ENCODE measurements around the gene DNALI1. TPM values are rescaled to one million over a fixed set of nuclear protein-coding genes. Genes with fewer than 3 reads are reported as not detected.
"Not testable (repeated sequence)": the region's sequence is repeated elsewhere in the genome, so short reads cannot be mapped to it uniquely, and the experiment has no call there.

DNALI1 gene
- total RNA-seq, 1 donor from 2014 or later, result 2.2 TPM

- Histone ChIP-seq H3K4me3 (no peak overlapping the region), H3K36me3 (peaks cover 48 to 49% of the 10 kb centered on the region in 2 donors), H3K27ac (no peak overlapping the region), H3K9me3 (no peaks in the 10 kb centered on the region), H3K27me3 (no peaks in the 10 kb centered on the region), H3K4me1 (peaks cover 0 to 12% of the 10 kb centered on the region in 2 donors)
- intact Hi-C loops (cut with DNase I), result no loop called here
- TF ChIP-seq CTCF (IDR thresholded peaks at IDR 0.05), result no peak
- no peak for DNase-seq (ENCODE audit: low spot score in 2 of 2)
These were observed 19.4 kb upstream of the DNALI1 start for GRCh38 chr1:37537378-37537777.

- intact Hi-C loops (cut with DNase I); DNase-seq (ENCODE audit: low spot score in 2 of 2); H3K27me3 ChIP-seq; H3K27ac ChIP-seq; H3K4me1 ChIP-seq; H3K4me3 ChIP-seq; H3K9me3 ChIP-seq: not testable (repeated sequence)
- H3K36me3 ChIP-seq, result peaks cover 51 to 54% of the 10 kb centered on the region in 2 donors
These were observed 17.6 kb upstream of the DNALI1 start for GRCh38 chr1:37539154-37539553.

- Histone ChIP-seq H3K27me3 (no peaks in the 10 kb centered on the region), H3K9me3 (no peaks in the 10 kb centered on the region), H3K36me3 (peaks cover 60 to 61% of the 10 kb centered on the region in 2 donors), H3K4me3 (no peak overlapping the region), H3K27ac (no peak overlapping the region), H3K4me1 (no peaks in the 10 kb centered on the region)
- intact Hi-C loops (cut with DNase I), result no loop called here
- no peak for TF ChIP-seq CTCF (IDR thresholded peaks at IDR 0.05)
- no peak for DNase-seq (ENCODE audit: low spot score in 2 of 2)
These were observed 16.5 kb upstream of the DNALI1 start for GRCh38 chr1:37540036-37540785.

- intact Hi-C loops (cut with DNase I), result no loop called here
- Histone ChIP-seq H3K4me3 (no peak overlapping the region), H3K27ac (no peak overlapping the region), H3K4me1 (no peaks in the 10 kb centered on the region), H3K27me3 (no peaks in the 10 kb centered on the region), H3K36me3 (peaks cover 57 to 65% of the 10 kb centered on the region in 2 donors), H3K9me3 (no peaks in the 10 kb centered on the region)
- TF ChIP-seq CTCF (IDR thresholded peaks at IDR 0.05), result no peak
- no peak for DNase-seq (ENCODE audit: low spot score in 2 of 2)
These were observed 12.2 kb upstream of the DNALI1 start for GRCh38 chr1:37544530-37544929.

- TF ChIP-seq CTCF (IDR thresholded peaks at IDR 0.05), result no peak
- H3K36me3 ChIP-seq, result peaks cover 52 to 65% of the 10 kb centered on the region in 2 donors
- H3K9me3 ChIP-seq, result no peaks in the 10 kb centered on the region
- no peaks in the 10 kb centered on the region for H3K27me3 ChIP-seq
- no peak overlapping the region for H3K27ac ChIP-seq
- no peaks in the 10 kb centered on the region for H3K4me1 ChIP-seq
- intact Hi-C loops (cut with DNase I), result no loop called here
- no peak overlapping the region for H3K4me3 ChIP-seq
- no peak for DNase-seq (ENCODE audit: low spot score in 2 of 2)
These were observed 11.7 kb upstream of the DNALI1 start for GRCh38 chr1:37545019-37545418.

- peaks cover 12 to 13% of the 10 kb centered on the region in 2 donors for H3K4me1 ChIP-seq
- TF ChIP-seq CTCF (IDR thresholded peaks at IDR 0.05), result no peak
- H3K27me3 ChIP-seq, result no peaks in the 10 kb centered on the region
- DNase-seq (ENCODE audit: low spot score in 2 of 2), result no peak
- no peak overlapping the region for H3K27ac ChIP-seq
- intact Hi-C loops (cut with DNase I), result no loop called here
- no peaks in the 10 kb centered on the region for H3K9me3 ChIP-seq
- H3K4me3 ChIP-seq, result no peak overlapping the region
- H3K36me3 ChIP-seq, result peaks cover 44 to 65% of the 10 kb centered on the region in 2 donors
These were observed 7.4 kb upstream of the DNALI1 start for GRCh38 chr1:37549341-37549740.
